T1000 (cell line): ENCODE data around the gene IDH3B.
"Not testable (repeated sequence)": the region's sequence is repeated elsewhere in the genome, so short reads cannot be mapped to it uniquely, and the experiment has no call there.

Source experiments
- DNase-seq: peaks from one replicate; lab custom pipeline; 2025; ENCODE audit warnings: mixed read lengths; lab: John Stamatoyannopoulos, UW

Gene IDH3B

DNA sequence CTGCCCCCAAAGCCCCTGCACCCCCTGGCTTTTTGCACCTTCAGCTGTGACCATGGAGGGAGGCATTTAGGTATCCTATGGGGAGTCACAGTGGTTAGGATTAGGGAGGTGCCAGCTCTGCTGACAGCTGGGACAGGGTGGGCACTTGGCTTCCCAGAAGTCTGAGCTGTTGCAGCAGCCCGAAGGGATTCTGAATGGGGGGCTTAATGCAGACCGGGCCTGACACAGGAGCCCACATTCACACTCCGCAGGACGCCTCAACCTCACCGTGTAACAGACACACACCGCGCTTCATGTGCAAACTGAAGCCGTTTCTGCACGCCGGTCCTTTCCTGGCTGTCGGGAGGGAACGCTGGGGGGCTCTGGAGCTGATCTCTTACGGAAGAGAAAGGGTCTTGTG is 30.5 kb upstream of the IDH3B start:
- DNase-seq = no peak

- no peak for DNase-seq
These were observed 30.0 kb upstream of the IDH3B start for GRCh38 chr20:2694008-2694471.

GRCh38 chr20:2693286-2694007 is 29.4 kb upstream of the IDH3B start:
- DNase-seq = no peak

DNA sequence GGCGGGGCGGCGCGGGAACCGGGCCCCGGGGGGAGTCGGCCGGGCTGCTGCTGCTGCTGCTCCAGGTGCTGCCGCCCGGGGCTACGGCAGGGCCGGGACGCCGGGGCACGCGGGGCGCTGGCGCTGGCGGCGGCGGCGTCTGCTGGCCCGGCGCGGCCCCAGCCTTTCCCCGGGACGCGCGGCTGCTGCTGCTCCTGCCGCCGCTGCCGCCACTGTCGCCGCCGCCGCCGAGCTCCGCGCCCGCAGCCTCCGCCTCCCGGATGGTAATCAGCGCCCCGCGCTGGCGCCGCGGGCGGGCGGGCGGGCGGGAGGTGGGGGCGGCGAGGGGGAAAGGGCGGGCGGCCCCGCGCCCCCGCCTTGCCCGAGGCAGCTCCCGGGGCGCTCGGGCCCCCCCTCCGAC is 28.9 kb upstream of the IDH3B start:
- DNase-seq = no peak

GRCh38 chr20:2692036-2692885 is 28.2 kb upstream of the IDH3B start, which contains the start of gene EBF4:
EBF4 (plus strand) TSS chr20:2692780; CDS start chr20:2693646, 866 bp downstream.
- no peak for DNase-seq

DNA sequence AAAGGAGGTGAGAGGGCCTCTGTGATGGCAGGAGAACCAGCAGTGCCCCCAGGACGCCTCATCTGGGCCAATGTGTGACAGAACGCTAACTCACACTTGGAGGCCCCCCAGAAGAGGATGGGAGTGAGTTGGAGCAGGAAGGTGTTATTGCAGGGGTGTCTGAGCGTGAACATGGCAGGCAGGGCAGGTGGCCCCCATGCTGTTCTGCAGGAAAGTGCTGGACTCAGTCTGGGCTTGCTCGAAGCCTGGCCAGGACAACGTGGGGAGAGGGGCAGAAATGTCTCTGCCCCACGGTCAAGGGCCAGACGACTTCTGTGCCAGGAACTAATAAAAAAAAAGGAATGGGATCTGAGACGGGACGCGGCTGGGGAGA is 27.6 kb upstream of the IDH3B start:
- DNase-seq = no peak

DNA sequence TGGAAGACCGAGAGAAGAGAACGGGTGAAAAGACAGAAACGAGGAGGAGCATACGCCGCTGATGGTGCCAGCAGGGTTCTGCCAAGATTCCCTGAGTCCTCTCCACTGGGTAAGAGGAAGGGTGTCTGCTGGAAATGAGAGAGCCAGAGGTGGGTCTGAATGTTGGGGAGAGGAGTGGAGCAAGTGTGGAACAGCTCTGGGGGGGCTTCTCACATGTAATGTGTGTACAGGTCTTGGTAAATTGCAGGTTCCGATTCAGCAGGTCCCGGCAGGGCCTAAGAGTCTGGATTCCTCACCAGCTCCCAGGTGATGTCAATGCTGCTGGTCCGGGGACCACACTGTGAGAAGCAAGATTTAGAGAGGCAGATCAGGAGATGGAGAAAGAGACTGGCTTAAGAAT is 27.1 kb upstream of the IDH3B start:
- DNase-seq = no peak

GRCh38 chr20:2690718-2691117 is 26.7 kb upstream of the IDH3B start:
- DNase-seq = no peak

GRCh38 chr20:2690213-2690612 is 26.2 kb upstream of the IDH3B start:
- DNase-seq = no peak

GRCh38 chr20:2688041-2688591 is 24.1 kb upstream of the IDH3B start:
- DNase-seq = no peak

DNA sequence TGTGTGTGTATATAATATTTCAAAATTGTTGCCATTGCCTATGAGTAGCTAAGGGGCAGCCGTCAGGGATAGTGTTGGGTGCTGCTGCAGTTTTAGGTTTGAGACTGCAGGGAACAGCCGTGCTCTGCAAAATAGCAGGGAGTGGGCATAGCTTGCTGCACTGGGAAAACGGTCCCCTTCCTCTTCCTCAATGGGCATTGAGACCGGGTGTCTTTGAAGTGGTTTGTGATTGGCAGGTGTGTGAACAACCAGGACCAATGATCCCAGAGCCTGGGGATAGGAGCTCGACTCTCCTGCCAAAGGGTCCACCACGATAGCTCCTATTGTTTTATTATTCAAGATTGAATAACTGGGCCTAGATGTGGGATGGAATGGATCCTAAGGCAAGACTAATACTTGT is 23.5 kb upstream of the IDH3B start:
- no peak for DNase-seq

DNA sequence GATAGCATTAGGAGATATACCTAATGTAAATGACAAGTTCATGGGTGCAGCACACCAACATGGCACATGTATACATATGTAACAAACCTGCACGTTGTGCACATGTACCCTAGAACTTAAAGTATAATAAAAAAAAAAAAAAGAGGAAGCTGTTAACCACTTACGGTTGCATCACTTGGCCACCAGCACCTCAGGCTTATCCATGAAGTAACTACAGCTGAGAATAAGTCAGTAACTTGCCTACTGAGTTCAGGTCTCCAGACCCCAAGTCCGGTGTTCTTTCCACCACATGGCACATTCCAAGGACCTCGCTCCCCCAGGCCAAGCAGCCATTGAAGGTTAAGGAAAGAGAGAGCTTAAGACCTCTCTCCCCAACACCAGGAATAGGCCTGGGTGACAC is 20.8 kb upstream of the IDH3B start:
- not testable (repeated sequence) for DNase-seq

- not testable (repeated sequence) for DNase-seq
These were observed 18.0 kb upstream of the IDH3B start for GRCh38 chr20:2682040-2682439.

DNA sequence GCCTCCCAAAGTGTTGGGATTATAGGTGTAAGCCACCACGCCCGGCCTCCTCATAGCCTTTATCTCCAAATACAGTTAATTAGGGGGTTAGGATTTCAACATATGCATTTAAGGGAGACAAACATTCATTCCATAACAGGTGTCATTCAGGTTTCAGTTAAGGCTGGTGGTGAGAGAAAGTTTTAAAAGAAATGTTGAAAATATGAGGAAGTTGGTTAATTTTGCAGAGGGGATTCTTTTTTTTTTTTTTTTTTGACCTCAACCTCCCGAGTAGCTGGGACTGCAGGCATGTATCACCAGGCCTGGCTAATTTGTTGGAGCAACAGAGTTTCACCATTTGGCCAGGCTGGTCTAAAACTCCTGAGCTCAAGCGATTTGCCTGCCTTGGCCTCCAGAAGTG is 16.0 kb upstream of the IDH3B start:
- DNase-seq = no peak

- DNase-seq = no peak
These were observed 9.4 kb upstream of the IDH3B start for GRCh38 chr20:2673453-2673852.

- no peak for DNase-seq
These were observed 8.4 kb upstream of the IDH3B start for GRCh38 chr20:2672446-2672845.

GRCh38 chr20:2671977-2672376 is 8.0 kb upstream of the IDH3B start:
- no peak for DNase-seq

GRCh38 chr20:2663364-2663886 is 591 bp downstream of the IDH3B start:
- no peak for DNase-seq

DNA sequence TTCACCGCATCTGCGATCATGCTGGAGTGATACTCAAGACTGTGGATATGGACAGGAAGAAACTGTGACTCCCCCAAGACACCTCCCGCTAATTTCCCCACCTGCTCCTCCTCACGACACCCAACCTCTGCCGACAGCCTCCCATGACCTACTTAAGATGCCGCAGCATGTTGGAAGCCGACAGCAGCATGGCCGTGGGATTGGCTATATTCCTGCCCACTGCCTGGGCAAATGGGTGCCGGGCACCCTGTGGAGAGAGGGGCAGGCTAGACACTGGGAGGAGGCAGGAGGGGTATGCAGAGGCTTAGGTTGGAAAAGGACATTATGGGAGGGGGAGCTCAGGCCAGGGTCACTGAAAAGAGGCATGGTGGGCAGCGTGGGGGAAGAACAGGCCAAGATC is 4.5 kb downstream of the IDH3B start:
- DNase-seq = no peak

- no peak for DNase-seq
These were observed 5.3 kb downstream of the IDH3B start for GRCh38 chr20:2658414-2659354.

- no peak for DNase-seq
These were observed 6.3 kb downstream of the IDH3B start for GRCh38 chr20:2657674-2658073.

GRCh38 chr20:2657241-2657640 is 6.8 kb downstream of the IDH3B start:
- no peak for DNase-seq
